ENCODE results near the gene ADGRA3. TPM values are rescaled to one million over a fixed set of nuclear protein-coding genes. Genes with fewer than 3 reads are reported as not detected.

ADGRA3 gene
- total RNA-seq, 5 donors from 2014 or later (not counting 1 experiment from before 2014, with no cell fraction given), result 0.59 to 3.6 (median 1.8) TPM

GRCh38 chr4:22427675-22428074 is 88.2 kb downstream of the ADGRA3 start:
- Mint-ChIP-seq H3K36me3 (no peaks in the 10 kb centered on the region), H3K4me3 (no peak overlapping the region), H3K27me3 (no peaks in the 10 kb centered on the region), H3K4me1 (no peaks in the 10 kb centered on the region), H3K27ac (no peak overlapping the region), H3K9me3 (no peaks in the 10 kb centered on the region)
- Histone ChIP-seq H3K4me3 (ENCODE audit: control insufficient read depth in 1 of 2, extremely low read depth in 1 of 2, low read length in 1 of 2) (no peak overlapping the region), H3K27me3 (replicated peaks in 1 of 2; ENCODE audit: control insufficient read depth in 2 of 2, extremely low read depth in 1 of 2, insufficient read depth in 2 of 2, low read length in 1 of 2) (no peaks in the 10 kb centered on the region), H3K9me3 (no peaks in the 10 kb centered on the region), H3K36me3 (ENCODE audit: control insufficient read depth in 2 of 2, extremely low read depth in 1 of 2, insufficient read depth in 1 of 2, low read length in 1 of 2) (no peaks in the 10 kb centered on the region), H3K4me1 (ENCODE audit: control insufficient read depth in 1 of 2, extremely low read depth in 1 of 2, insufficient read depth in 2 of 2, low read length in 2 of 2) (no peaks in the 10 kb centered on the region), H3K27ac (ENCODE audit: low read length) (no peak overlapping the region)
- POLR2A ChIA-PET, result no interaction called here
- WGBS (ENCODE audit: insufficient coverage), result 20% methylated on average over 1 of the region's 3 CpGs
- DNase-seq (no peak), ATAC-seq (replicated peaks in 1 of 4) (no peak)
- CTCF ChIA-PET, result no interaction called here

GRCh38 chr4:22420291-22420690 is 95.6 kb downstream of the ADGRA3 start:
- POLR2A ChIA-PET, result no interaction called here
- CTCF ChIA-PET, result no interaction called here
- Histone ChIP-seq H3K4me1 (ENCODE audit: control insufficient read depth in 1 of 2, extremely low read depth in 1 of 2, insufficient read depth in 2 of 2, low read length in 2 of 2) (no peaks in the 10 kb centered on the region), H3K27me3 (replicated peaks in 1 of 2; ENCODE audit: control insufficient read depth in 2 of 2, extremely low read depth in 1 of 2, insufficient read depth in 2 of 2, low read length in 1 of 2) (no peaks in the 10 kb centered on the region), H3K9me3 (no peaks in the 10 kb centered on the region), H3K4me3 (ENCODE audit: control insufficient read depth in 1 of 2, extremely low read depth in 1 of 2, low read length in 1 of 2) (no peak overlapping the region), H3K36me3 (ENCODE audit: control insufficient read depth in 2 of 2, extremely low read depth in 1 of 2, insufficient read depth in 1 of 2, low read length in 1 of 2) (no peaks in the 10 kb centered on the region), H3K27ac (ENCODE audit: low read length) (no peak overlapping the region)
- no CpG with 5 or more reads among the region's 1 CpG for WGBS (ENCODE audit: insufficient coverage)
- H3K27ac Mint-ChIP-seq, result no peak overlapping the region
- H3K27me3 Mint-ChIP-seq, result no peaks in the 10 kb centered on the region
- no peak overlapping the region for H3K4me3 Mint-ChIP-seq
- H3K36me3 Mint-ChIP-seq, result no peaks in the 10 kb centered on the region
- DNase-seq (no peak), ATAC-seq (replicated peaks in 1 of 4) (no peak)
- peaks cover 0 to 6% (median 4%) of the 10 kb centered on the region in 3 donors for H3K4me1 Mint-ChIP-seq
- no peaks in the 10 kb centered on the region for H3K9me3 Mint-ChIP-seq

GRCh38 chr4:22417408-22417807 is 98.5 kb downstream of the ADGRA3 start:
- WGBS (ENCODE audit: insufficient coverage), result 100% methylated on average over 1 of the region's 4 CpGs
- ChIA-PET CTCF (interaction anchor here in 1 of 2 donors (1.0 kb wide), 1 partner anchor 255 kb away, joined by 3 read pairs; no protein-coding TSS in a partner anchor), POLR2A (no interaction called here)
- DNase-seq (no peak), ATAC-seq (replicated peaks in 1 of 4) (no peak)
- Mint-ChIP-seq H3K36me3 (no peaks in the 10 kb centered on the region), H3K27me3 (no peaks in the 10 kb centered on the region), H3K4me1 (peaks cover 0 to 6% (median 4%) of the 10 kb centered on the region in 3 donors), H3K27ac (no peak overlapping the region), H3K9me3 (no peaks in the 10 kb centered on the region), H3K4me3 (no peak overlapping the region)
- Histone ChIP-seq H3K36me3 (ENCODE audit: control insufficient read depth in 2 of 2, extremely low read depth in 1 of 2, insufficient read depth in 1 of 2, low read length in 1 of 2) (no peaks in the 10 kb centered on the region), H3K4me1 (ENCODE audit: control insufficient read depth in 1 of 2, extremely low read depth in 1 of 2, insufficient read depth in 2 of 2, low read length in 2 of 2) (no peaks in the 10 kb centered on the region), H3K27ac (ENCODE audit: low read length) (no peak overlapping the region), H3K9me3 (no peaks in the 10 kb centered on the region), H3K4me3 (ENCODE audit: control insufficient read depth in 1 of 2, extremely low read depth in 1 of 2, low read length in 1 of 2) (no peak overlapping the region), H3K27me3 (replicated peaks in 1 of 2; ENCODE audit: control insufficient read depth in 2 of 2, extremely low read depth in 1 of 2, insufficient read depth in 2 of 2, low read length in 1 of 2) (no peaks in the 10 kb centered on the region)

GRCh38 chr4:22416403-22416802 is 99.5 kb downstream of the ADGRA3 start:
- no CpG with 5 or more reads among the region's 3 CpGs for WGBS (ENCODE audit: insufficient coverage)
- no peaks in the 10 kb centered on the region for H3K36me3 Mint-ChIP-seq
- H3K4me1 Mint-ChIP-seq, result peaks cover 0 to 6% (median 4%) of the 10 kb centered on the region in 3 donors
- ChIA-PET POLR2A (no interaction called here), CTCF (interaction anchor here in 1 of 2 donors (1.1 kb wide), 1 partner anchor 275 kb away, joined by 3 read pairs; no protein-coding TSS in a partner anchor)
- no peaks in the 10 kb centered on the region for H3K9me3 Mint-ChIP-seq
- no peak overlapping the region for H3K4me3 ChIP-seq (ENCODE audit: control insufficient read depth in 1 of 2, extremely low read depth in 1 of 2, low read length in 1 of 2)
- no peaks in the 10 kb centered on the region for H3K9me3 ChIP-seq
- no peaks in the 10 kb centered on the region for H3K27me3 Mint-ChIP-seq
- ATAC-seq (replicated peaks in 1 of 4) (no peak), DNase-seq (no peak)
- H3K4me3 Mint-ChIP-seq, result no peak overlapping the region
- no peaks in the 10 kb centered on the region for H3K27me3 ChIP-seq (replicated peaks in 1 of 2; ENCODE audit: control insufficient read depth in 2 of 2, extremely low read depth in 1 of 2, insufficient read depth in 2 of 2, low read length in 1 of 2)
- no peaks in the 10 kb centered on the region for H3K4me1 ChIP-seq (ENCODE audit: control insufficient read depth in 1 of 2, extremely low read depth in 1 of 2, insufficient read depth in 2 of 2, low read length in 2 of 2)
- H3K36me3 ChIP-seq (ENCODE audit: control insufficient read depth in 2 of 2, extremely low read depth in 1 of 2, insufficient read depth in 1 of 2, low read length in 1 of 2), result no peaks in the 10 kb centered on the region
- H3K27ac Mint-ChIP-seq, result no peak overlapping the region
- H3K27ac ChIP-seq (ENCODE audit: low read length), result no peak overlapping the region

- peaks cover 0 to 6% (median 4%) of the 10 kb centered on the region in 3 donors for H3K4me1 Mint-ChIP-seq
- H3K27me3 ChIP-seq (replicated peaks in 1 of 2; ENCODE audit: control insufficient read depth in 2 of 2, extremely low read depth in 1 of 2, insufficient read depth in 2 of 2, low read length in 1 of 2), result no peaks in the 10 kb centered on the region
- no peak for ATAC-seq (replicated peaks in 1 of 4)
Measured at GRCh38 chr4:22414833-22415232, 101.0 kb downstream of the ADGRA3 start.

GRCh38 chr4:22413471-22413870 is 102.4 kb downstream of the ADGRA3 start:
- Mint-ChIP-seq H3K27me3 (no peaks in the 10 kb centered on the region), H3K9me3 (no peaks in the 10 kb centered on the region), H3K36me3 (no peaks in the 10 kb centered on the region), H3K27ac (no peak overlapping the region), H3K4me1 (peaks cover 0 to 6% (median 4%) of the 10 kb centered on the region in 3 donors), H3K4me3 (no peak overlapping the region)
- H3K4me1 ChIP-seq (ENCODE audit: control insufficient read depth in 1 of 2, extremely low read depth in 1 of 2, insufficient read depth in 2 of 2, low read length in 2 of 2), result no peaks in the 10 kb centered on the region
- no peak overlapping the region for H3K4me3 ChIP-seq (ENCODE audit: control insufficient read depth in 1 of 2, extremely low read depth in 1 of 2, low read length in 1 of 2)
- 50% methylated on average over 1 of the region's 4 CpGs for WGBS (ENCODE audit: insufficient coverage)
- no peaks in the 10 kb centered on the region for H3K9me3 ChIP-seq
- ATAC-seq (replicated peaks in 1 of 4) (no peak), DNase-seq (no peak)
- no peak overlapping the region for H3K27ac ChIP-seq (ENCODE audit: low read length)
- CTCF ChIA-PET, result interaction anchor here (0.6 to 1.1 kb wide), 5 partner anchors 9 to 625 kb away, joined by 3 to 5 read pairs (median 4); no protein-coding TSS in a partner anchor
- POLR2A ChIA-PET, result no interaction called here
- H3K27me3 ChIP-seq (replicated peaks in 1 of 2; ENCODE audit: control insufficient read depth in 2 of 2, extremely low read depth in 1 of 2, insufficient read depth in 2 of 2, low read length in 1 of 2), result no peaks in the 10 kb centered on the region
- no peaks in the 10 kb centered on the region for H3K36me3 ChIP-seq (ENCODE audit: control insufficient read depth in 2 of 2, extremely low read depth in 1 of 2, insufficient read depth in 1 of 2, low read length in 1 of 2)

More at GRCh38 chr4:22414833-22415232, 101.0 kb downstream of the ADGRA3 start:
- Mint-ChIP-seq H3K27ac (no peak overlapping the region), H3K4me3 (no peak overlapping the region), H3K9me3 (no peaks in the 10 kb centered on the region), H3K27me3 (no peaks in the 10 kb centered on the region), H3K36me3 (no peaks in the 10 kb centered on the region)
- ChIA-PET POLR2A (no interaction called here), CTCF (interaction anchor here in 1 of 2 donors (0.7 kb wide), 1 partner anchor 274 kb away, joined by 3 read pairs; no protein-coding TSS in a partner anchor)
- no CpG with 5 or more reads among the region's 2 CpGs for WGBS (ENCODE audit: insufficient coverage)
- DNase-seq, result no peak
- Histone ChIP-seq H3K9me3 (no peaks in the 10 kb centered on the region), H3K36me3 (ENCODE audit: control insufficient read depth in 2 of 2, extremely low read depth in 1 of 2, insufficient read depth in 1 of 2, low read length in 1 of 2) (no peaks in the 10 kb centered on the region), H3K4me1 (ENCODE audit: control insufficient read depth in 1 of 2, extremely low read depth in 1 of 2, insufficient read depth in 2 of 2, low read length in 2 of 2) (no peaks in the 10 kb centered on the region), H3K4me3 (ENCODE audit: control insufficient read depth in 1 of 2, extremely low read depth in 1 of 2, low read length in 1 of 2) (no peak overlapping the region), H3K27ac (ENCODE audit: low read length) (no peak overlapping the region)

- peaks cover 0 to 6% (median 4%) of the 10 kb centered on the region in 3 donors for H3K4me1 Mint-ChIP-seq
- H3K36me3 Mint-ChIP-seq, result no peaks in the 10 kb centered on the region
- WGBS (ENCODE audit: insufficient coverage), result no CpG with 5 or more reads among the region's 3 CpGs
- Histone ChIP-seq H3K27me3 (replicated peaks in 1 of 2; ENCODE audit: control insufficient read depth in 2 of 2, extremely low read depth in 1 of 2, insufficient read depth in 2 of 2, low read length in 1 of 2) (no peaks in the 10 kb centered on the region), H3K9me3 (no peaks in the 10 kb centered on the region), H3K4me1 (ENCODE audit: control insufficient read depth in 1 of 2, extremely low read depth in 1 of 2, insufficient read depth in 2 of 2, low read length in 2 of 2) (no peaks in the 10 kb centered on the region), H3K4me3 (ENCODE audit: control insufficient read depth in 1 of 2, extremely low read depth in 1 of 2, low read length in 1 of 2) (no peak overlapping the region), H3K36me3 (ENCODE audit: control insufficient read depth in 2 of 2, extremely low read depth in 1 of 2, insufficient read depth in 1 of 2, low read length in 1 of 2) (no peaks in the 10 kb centered on the region), H3K27ac (ENCODE audit: low read length) (no peak overlapping the region)
- H3K4me3 Mint-ChIP-seq, result no peak overlapping the region
- DNase-seq, result no peak
- H3K27ac Mint-ChIP-seq, result no peak overlapping the region
- POLR2A ChIA-PET, result no interaction called here
- no peaks in the 10 kb centered on the region for H3K27me3 Mint-ChIP-seq
- ATAC-seq (replicated peaks in 1 of 4), result no peak
- no peaks in the 10 kb centered on the region for H3K9me3 Mint-ChIP-seq
- CTCF ChIA-PET, result no interaction called here
Measured at GRCh38 chr4:22412013-22412412, 103.9 kb downstream of the ADGRA3 start.

Data from T-cell (primary cell).